Endothelial cell of umbilical vein (primary cell): ENCODE data around the gene PABPN1.

Experiments
- EZH2 ChIP-seq: IDR thresholded peaks from 2 replicates; pipeline ENCODE4 v1.6.1; 2012; ENCODE audit warnings: borderline replicate concordance, low read depth, mild to moderate bottlenecking, moderate library complexity, low read length, inconsistent platforms; ENCODE audit not compliant: severe bottlenecking
- FOS ChIP-seq: IDR thresholded peaks from 2 replicates; pipeline ENCODE4 v1.6.1; 2011; ENCODE audit warnings: mild to moderate bottlenecking, low read length, moderate library complexity, borderline replicate concordance; ENCODE audit not compliant: insufficient read depth
- POLR2A ChIP-seq: IDR thresholded peaks from 2 replicates; pipeline ENCODE4 v1.6.1; 2012; ENCODE audit warnings: low read depth, mild to moderate bottlenecking, control low read depth, low read length
- TF ChIP-seq, protein P1 (sequence below), 2 donors: IDR thresholded peaks; 1 replicate in 1 of 2; 2 replicates in 1 of 2; pipeline ENCODE4 v1.5.1; 2011; ENCODE audit warnings: low read length in 2 of 2, mild to moderate bottlenecking in 2 of 2, moderate library complexity in 2 of 2, control low read depth in 1 of 2, inconsistent platforms in 1 of 2, low read depth in 1 of 2; ENCODE audit not compliant: insufficient read depth in 1 of 2; ENCODE audit errors: extremely low read depth in 1 of 2
- TF ChIP-seq, protein P2 (sequence below): IDR thresholded peaks from 2 replicates; pipeline ENCODE4 v1.6.1; 2011; ENCODE audit not compliant: insufficient read depth, insufficient read length

DNA sequence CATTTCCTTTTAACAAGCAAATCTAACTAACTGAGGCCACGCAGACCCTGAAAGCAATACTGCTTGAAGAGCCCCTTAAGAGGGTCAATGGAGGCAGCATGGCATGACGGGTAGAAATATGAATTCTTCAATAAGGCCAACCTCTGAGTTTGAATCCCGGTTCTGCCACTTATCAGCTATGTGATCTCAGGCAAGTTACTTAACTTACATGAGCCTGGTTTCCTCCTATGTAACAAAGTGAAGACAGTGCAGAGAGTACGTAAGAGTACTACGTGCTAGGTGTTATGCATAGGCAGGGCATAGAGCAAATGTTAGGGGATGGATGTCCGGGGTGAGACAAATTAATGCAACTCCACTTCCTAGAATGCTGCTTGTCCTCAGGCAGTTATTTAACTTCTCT, 40.0 kb upstream of the PABPN1 start:
- TF ChIP-seq, protein P1, sequence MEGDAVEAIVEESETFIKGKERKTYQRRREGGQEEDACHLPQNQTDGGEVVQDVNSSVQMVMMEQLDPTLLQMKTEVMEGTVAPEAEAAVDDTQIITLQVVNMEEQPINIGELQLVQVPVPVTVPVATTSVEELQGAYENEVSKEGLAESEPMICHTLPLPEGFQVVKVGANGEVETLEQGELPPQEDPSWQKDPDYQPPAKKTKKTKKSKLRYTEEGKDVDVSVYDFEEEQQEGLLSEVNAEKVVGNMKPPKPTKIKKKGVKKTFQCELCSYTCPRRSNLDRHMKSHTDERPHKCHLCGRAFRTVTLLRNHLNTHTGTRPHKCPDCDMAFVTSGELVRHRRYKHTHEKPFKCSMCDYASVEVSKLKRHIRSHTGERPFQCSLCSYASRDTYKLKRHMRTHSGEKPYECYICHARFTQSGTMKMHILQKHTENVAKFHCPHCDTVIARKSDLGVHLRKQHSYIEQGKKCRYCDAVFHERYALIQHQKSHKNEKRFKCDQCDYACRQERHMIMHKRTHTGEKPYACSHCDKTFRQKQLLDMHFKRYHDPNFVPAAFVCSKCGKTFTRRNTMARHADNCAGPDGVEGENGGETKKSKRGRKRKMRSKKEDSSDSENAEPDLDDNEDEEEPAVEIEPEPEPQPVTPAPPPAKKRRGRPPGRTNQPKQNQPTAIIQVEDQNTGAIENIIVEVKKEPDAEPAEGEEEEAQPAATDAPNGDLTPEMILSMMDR (IDR thresholded peaks at IDR 0.05; ENCODE audit: extremely low read depth in 1 of 2, insufficient read depth in 1 of 2, low read depth in 1 of 2, low read length in 2 of 2): no peak
- TF ChIP-seq, protein P2, sequence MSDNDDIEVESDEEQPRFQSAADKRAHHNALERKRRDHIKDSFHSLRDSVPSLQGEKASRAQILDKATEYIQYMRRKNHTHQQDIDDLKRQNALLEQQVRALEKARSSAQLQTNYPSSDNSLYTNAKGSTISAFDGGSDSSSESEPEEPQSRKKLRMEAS: no peak
- TF ChIP-seq FOS: no peak
- no peak for TF ChIP-seq EZH2
- no peak for TF ChIP-seq POLR2A
